ENCODE data around the gene AKAP6. TPM values are rescaled to one million over a fixed set of nuclear protein-coding genes. Genes with fewer than 3 reads are reported as not detected.

Gene AKAP6
- total RNA-seq, 1 donor from 2014 or later = 0.21 TPM

- Mint-ChIP-seq H3K36me3 (ENCODE audit: low read depth) (no peaks in the 10 kb centered on the region), H3K27me3 (ENCODE audit: insufficient read depth) (no peaks in the 10 kb centered on the region), H3K9me3 (peaks cover 8% of the 10 kb centered on the region), H3K4me1 (ENCODE audit: low read depth) (no peaks in the 10 kb centered on the region), H3K4me3 (no peak overlapping the region), H3K27ac (no peak overlapping the region)
- intact Hi-C loops (cut with micrococcal nuclease) = no loop called here
- no peak for DNase-seq (ENCODE audit: low spot score)
These were observed 337.2 kb downstream of the AKAP6 start for GRCh38 chr14:32666308-32666707.

GRCh38 chr14:32667287-32667686 is 338.2 kb downstream of the AKAP6 start:
- DNase-seq (ENCODE audit: low spot score) = no peak
- Mint-ChIP-seq H3K9me3 (peaks cover 8% of the 10 kb centered on the region), H3K4me1 (ENCODE audit: low read depth) (no peaks in the 10 kb centered on the region), H3K4me3 (no peak overlapping the region), H3K27me3 (ENCODE audit: insufficient read depth) (no peaks in the 10 kb centered on the region), H3K36me3 (ENCODE audit: low read depth) (no peaks in the 10 kb centered on the region), H3K27ac (no peak overlapping the region)
- intact Hi-C loops (cut with micrococcal nuclease) = no loop called here

GRCh38 chr14:32667791-32668190 is 338.7 kb downstream of the AKAP6 start:
- Mint-ChIP-seq H3K4me1 (ENCODE audit: low read depth) (no peaks in the 10 kb centered on the region), H3K4me3 (no peak overlapping the region), H3K27me3 (ENCODE audit: insufficient read depth) (no peaks in the 10 kb centered on the region), H3K27ac (no peak overlapping the region), H3K36me3 (ENCODE audit: low read depth) (no peaks in the 10 kb centered on the region), H3K9me3 (peaks cover 8% of the 10 kb centered on the region)
- intact Hi-C loops (cut with micrococcal nuclease) = no loop called here
- no peak for DNase-seq (ENCODE audit: low spot score)

- DNase-seq (ENCODE audit: low spot score) = no peak
- H3K9me3 Mint-ChIP-seq = peaks cover 12% of the 10 kb centered on the region
- no peaks in the 10 kb centered on the region for H3K36me3 Mint-ChIP-seq (ENCODE audit: low read depth)
- no peak overlapping the region for H3K27ac Mint-ChIP-seq
- H3K4me1 Mint-ChIP-seq (ENCODE audit: low read depth) = no peaks in the 10 kb centered on the region
- no peak overlapping the region for H3K4me3 Mint-ChIP-seq
- intact Hi-C loops (cut with micrococcal nuclease) = no loop called here
- no peaks in the 10 kb centered on the region for H3K27me3 Mint-ChIP-seq (ENCODE audit: insufficient read depth)
These were observed 340.3 kb downstream of the AKAP6 start for GRCh38 chr14:32669391-32669790.

- Mint-ChIP-seq H3K4me3 (no peak overlapping the region), H3K9me3 (peaks cover 7% of the 10 kb centered on the region), H3K4me1 (ENCODE audit: low read depth) (no peaks in the 10 kb centered on the region), H3K36me3 (ENCODE audit: low read depth) (no peaks in the 10 kb centered on the region), H3K27ac (no peak overlapping the region), H3K27me3 (ENCODE audit: insufficient read depth) (peaks cover 2% of the 10 kb centered on the region)
- intact Hi-C loops (cut with micrococcal nuclease) = no loop called here
- DNase-seq (ENCODE audit: low spot score) = no peak
These were observed 346.3 kb downstream of the AKAP6 start for GRCh38 chr14:32675433-32675832.

GRCh38 chr14:32677129-32677780 is 348.2 kb downstream of the AKAP6 start:
- Mint-ChIP-seq H3K36me3 (ENCODE audit: low read depth) (no peaks in the 10 kb centered on the region), H3K27me3 (ENCODE audit: insufficient read depth) (peaks cover 2% of the 10 kb centered on the region), H3K4me1 (ENCODE audit: low read depth) (no peaks in the 10 kb centered on the region), H3K9me3 (peaks cover 6% of the 10 kb centered on the region), H3K27ac (no peak overlapping the region), H3K4me3 (no peak overlapping the region)
- no peak for DNase-seq (ENCODE audit: low spot score)
- intact Hi-C loops (cut with micrococcal nuclease) = no loop called here

- Mint-ChIP-seq H3K4me1 (ENCODE audit: low read depth) (no peaks in the 10 kb centered on the region), H3K27ac (no peak overlapping the region), H3K36me3 (ENCODE audit: low read depth) (no peaks in the 10 kb centered on the region), H3K9me3 (peaks cover 6% of the 10 kb centered on the region), H3K27me3 (ENCODE audit: insufficient read depth) (peaks cover 2% of the 10 kb centered on the region), H3K4me3 (no peak overlapping the region)
- DNase-seq (ENCODE audit: low spot score) = no peak
- intact Hi-C loops (cut with micrococcal nuclease) = no loop called here
These were observed 349.0 kb downstream of the AKAP6 start for GRCh38 chr14:32678088-32678487.

- Mint-ChIP-seq H3K36me3 (ENCODE audit: low read depth) (no peaks in the 10 kb centered on the region), H3K27me3 (ENCODE audit: insufficient read depth) (peaks cover 2% of the 10 kb centered on the region), H3K4me1 (ENCODE audit: low read depth) (no peaks in the 10 kb centered on the region), H3K4me3 (no peak overlapping the region), H3K9me3 (no peaks in the 10 kb centered on the region), H3K27ac (no peak overlapping the region)
- DNase-seq (ENCODE audit: low spot score) = no peak
- intact Hi-C loops (cut with micrococcal nuclease) = no loop called here
These were observed 351.0 kb downstream of the AKAP6 start for GRCh38 chr14:32679927-32680612.

- Mint-ChIP-seq H3K4me3 (no peak overlapping the region), H3K4me1 (ENCODE audit: low read depth) (no peaks in the 10 kb centered on the region), H3K27me3 (ENCODE audit: insufficient read depth) (peaks cover 2% of the 10 kb centered on the region), H3K36me3 (ENCODE audit: low read depth) (no peaks in the 10 kb centered on the region), H3K9me3 (no peaks in the 10 kb centered on the region), H3K27ac (no peak overlapping the region)
- intact Hi-C loops (cut with micrococcal nuclease) = no loop called here
- DNase-seq (ENCODE audit: low spot score) = no peak
These were observed 352.5 kb downstream of the AKAP6 start for GRCh38 chr14:32681598-32681997.

- peaks cover 2% of the 10 kb centered on the region for H3K27me3 Mint-ChIP-seq (ENCODE audit: insufficient read depth)
These were observed 353.1 kb downstream of the AKAP6 start for GRCh38 chr14:32682214-32682613.

GRCh38 chr14:32683679-32684078 is 354.6 kb downstream of the AKAP6 start:
- intact Hi-C loops (cut with micrococcal nuclease) = no loop called here
- Mint-ChIP-seq H3K4me1 (ENCODE audit: low read depth) (no peaks in the 10 kb centered on the region), H3K27ac (no peak overlapping the region), H3K36me3 (ENCODE audit: low read depth) (no peaks in the 10 kb centered on the region), H3K9me3 (no peaks in the 10 kb centered on the region), H3K27me3 (ENCODE audit: insufficient read depth) (no peaks in the 10 kb centered on the region), H3K4me3 (no peak overlapping the region)
- DNase-seq (ENCODE audit: low spot score) = no peak

More at GRCh38 chr14:32682214-32682613, 353.1 kb downstream of the AKAP6 start:
- no peak for DNase-seq (ENCODE audit: low spot score)
- no peaks in the 10 kb centered on the region for H3K9me3 Mint-ChIP-seq
- no peak overlapping the region for H3K4me3 Mint-ChIP-seq
- no peaks in the 10 kb centered on the region for H3K4me1 Mint-ChIP-seq (ENCODE audit: low read depth)
- H3K27ac Mint-ChIP-seq = no peak overlapping the region
- intact Hi-C loops (cut with micrococcal nuclease) = no loop called here
- no peaks in the 10 kb centered on the region for H3K36me3 Mint-ChIP-seq (ENCODE audit: low read depth)

- Mint-ChIP-seq H3K4me1 (ENCODE audit: low read depth) (no peaks in the 10 kb centered on the region), H3K36me3 (ENCODE audit: low read depth) (no peaks in the 10 kb centered on the region), H3K27ac (no peak overlapping the region), H3K4me3 (no peak overlapping the region), H3K9me3 (no peaks in the 10 kb centered on the region), H3K27me3 (ENCODE audit: insufficient read depth) (no peaks in the 10 kb centered on the region)
- intact Hi-C loops (cut with micrococcal nuclease) = no loop called here
- DNase-seq (ENCODE audit: low spot score) = no peak
These were observed 359.8 kb downstream of the AKAP6 start for GRCh38 chr14:32688941-32689340.

- no peaks in the 10 kb centered on the region for H3K27me3 Mint-ChIP-seq (ENCODE audit: insufficient read depth)
- intact Hi-C loops (cut with micrococcal nuclease) = no loop called here
- H3K9me3 Mint-ChIP-seq = no peaks in the 10 kb centered on the region
- no peak overlapping the region for H3K4me3 Mint-ChIP-seq
- H3K36me3 Mint-ChIP-seq (ENCODE audit: low read depth) = no peaks in the 10 kb centered on the region
- H3K4me1 Mint-ChIP-seq (ENCODE audit: low read depth) = no peaks in the 10 kb centered on the region
- H3K27ac Mint-ChIP-seq = no peak overlapping the region
- no peak for DNase-seq (ENCODE audit: low spot score)
These were observed 363.3 kb downstream of the AKAP6 start for GRCh38 chr14:32692441-32692840.

Measured in activated T-helper 1 cell treated with anti-CD3 and anti-CD28 coated beads, Interleukin-12 subunit alpha, Interleukin-12 subunit beta, Interleukin-2, Interleukin-4 antibody, amounts not matched to agents 30 ng/mL and 10 ng/mL and 1 ng/mL, durations not matched to agents 14 hours and 24 hours and 36 hours (primary cell).